Camera-type eye (tissue), 1 donor: ENCODE measurements around the gene PREB. TPM values are rescaled to one million over a fixed set of nuclear protein-coding genes. Genes with fewer than 3 reads are reported as not detected.

ENCODE experiments used
- total RNA-seq: library from RNA; depleted of rRNA; stranded (reverse); fragments of >200 nt; gene quantifications from one replicate; pipeline ENCODE4 v1.2.3, GENCODE V29; 2014

Gene PREB, protein sequence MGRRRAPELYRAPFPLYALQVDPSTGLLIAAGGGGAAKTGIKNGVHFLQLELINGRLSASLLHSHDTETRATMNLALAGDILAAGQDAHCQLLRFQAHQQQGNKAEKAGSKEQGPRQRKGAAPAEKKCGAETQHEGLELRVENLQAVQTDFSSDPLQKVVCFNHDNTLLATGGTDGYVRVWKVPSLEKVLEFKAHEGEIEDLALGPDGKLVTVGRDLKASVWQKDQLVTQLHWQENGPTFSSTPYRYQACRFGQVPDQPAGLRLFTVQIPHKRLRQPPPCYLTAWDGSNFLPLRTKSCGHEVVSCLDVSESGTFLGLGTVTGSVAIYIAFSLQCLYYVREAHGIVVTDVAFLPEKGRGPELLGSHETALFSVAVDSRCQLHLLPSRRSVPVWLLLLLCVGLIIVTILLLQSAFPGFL
- total RNA-seq: 41.9 TPM

DNA sequence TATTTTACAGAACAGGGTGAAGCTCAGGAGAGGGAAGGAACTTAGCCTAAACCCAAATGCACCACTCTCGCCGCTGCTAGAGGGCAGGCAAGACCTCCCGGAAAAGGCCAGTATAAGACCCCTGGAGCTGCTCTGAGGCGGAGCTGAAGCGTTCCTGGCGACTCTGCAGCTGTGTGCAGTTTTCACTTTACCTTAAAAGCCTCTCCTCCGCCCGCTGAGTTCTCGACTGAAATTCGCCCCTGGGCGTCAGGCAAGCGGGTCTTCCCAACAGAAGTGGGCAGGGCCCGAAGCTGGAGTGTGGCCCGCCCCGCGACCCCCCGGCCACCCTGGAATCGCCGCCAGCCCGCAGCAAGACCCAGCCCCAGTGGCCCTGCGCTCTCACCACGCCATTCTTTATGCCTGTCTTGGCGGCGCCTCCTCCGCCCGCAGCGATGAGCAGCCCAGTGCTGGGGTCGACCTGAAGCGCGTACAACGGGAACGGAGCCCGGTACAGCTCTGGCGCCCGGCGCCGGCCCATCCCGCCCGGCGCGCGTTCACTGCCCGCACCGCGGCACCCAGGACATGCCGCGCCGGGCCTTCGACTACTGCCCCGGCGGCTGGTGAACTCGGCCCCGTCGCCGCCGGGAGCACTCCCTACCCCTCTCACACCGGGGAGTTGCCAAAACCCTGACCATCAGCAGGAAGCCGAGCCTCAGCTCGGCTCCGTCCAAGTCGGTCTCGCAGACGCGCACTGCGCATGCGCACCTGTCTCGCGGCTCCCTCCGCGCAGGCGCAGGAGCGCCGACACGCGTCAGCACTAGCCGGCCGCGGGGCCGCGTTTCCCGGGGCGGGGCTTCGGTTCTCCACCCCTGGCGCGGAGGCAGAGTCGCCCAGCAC, at the start of gene PREB:
Gene PREB (minus strand): TSS at position 732 of the 876 bp plus-strand sequence. CDS start 215 bp downstream, at position 517.

GRCh38 chr2:27148801-27149439, 14.5 kb upstream of the PREB start, which contains the start of gene TCF23:
TSS of gene TCF23 (plus strand) at chr2:27149004. CDS start at chr2:27149134, 130 bp downstream.

DNA sequence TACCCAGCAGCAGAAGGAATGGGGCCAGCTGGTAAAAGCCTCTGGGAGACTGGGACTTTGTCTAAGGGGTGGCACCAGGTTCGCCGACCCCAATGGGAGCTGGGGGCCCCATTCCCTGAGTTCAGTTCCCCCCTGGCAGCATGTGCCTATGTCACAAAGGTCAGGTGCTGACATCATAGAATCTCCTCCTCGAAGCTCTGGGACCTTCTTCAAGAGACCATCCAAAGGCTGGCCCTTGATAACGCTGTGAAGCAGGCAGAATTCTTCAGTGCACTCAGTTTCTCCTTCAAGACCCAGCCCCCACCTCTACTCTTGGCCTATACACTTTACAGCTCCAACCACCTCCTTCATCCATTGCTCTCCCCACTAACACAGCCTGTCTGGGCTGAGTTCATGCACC, 4.9 kb upstream of the PREB start, which contains the start of gene PRR30:
Gene PRR30 (minus strand): TSS at position 101 of the 400 bp plus-strand sequence. CDS start 1,081 bp downstream, outside the sequence.

GRCh38 chr2:27123302-27124150, 10.9 kb downstream of the PREB start, which contains the start of gene ABHD1:
TSS of gene ABHD1 (plus strand) at chr2:27123815. CDS start at chr2:27123949, 134 bp downstream.

GRCh38 chr2:27118525-27119329, 15.7 kb downstream of the PREB start, which contains the start of gene CGREF1:
TSS of gene CGREF1 (minus strand) at chr2:27119128. CDS start at chr2:27104366, 14,762 bp downstream.

DNA sequence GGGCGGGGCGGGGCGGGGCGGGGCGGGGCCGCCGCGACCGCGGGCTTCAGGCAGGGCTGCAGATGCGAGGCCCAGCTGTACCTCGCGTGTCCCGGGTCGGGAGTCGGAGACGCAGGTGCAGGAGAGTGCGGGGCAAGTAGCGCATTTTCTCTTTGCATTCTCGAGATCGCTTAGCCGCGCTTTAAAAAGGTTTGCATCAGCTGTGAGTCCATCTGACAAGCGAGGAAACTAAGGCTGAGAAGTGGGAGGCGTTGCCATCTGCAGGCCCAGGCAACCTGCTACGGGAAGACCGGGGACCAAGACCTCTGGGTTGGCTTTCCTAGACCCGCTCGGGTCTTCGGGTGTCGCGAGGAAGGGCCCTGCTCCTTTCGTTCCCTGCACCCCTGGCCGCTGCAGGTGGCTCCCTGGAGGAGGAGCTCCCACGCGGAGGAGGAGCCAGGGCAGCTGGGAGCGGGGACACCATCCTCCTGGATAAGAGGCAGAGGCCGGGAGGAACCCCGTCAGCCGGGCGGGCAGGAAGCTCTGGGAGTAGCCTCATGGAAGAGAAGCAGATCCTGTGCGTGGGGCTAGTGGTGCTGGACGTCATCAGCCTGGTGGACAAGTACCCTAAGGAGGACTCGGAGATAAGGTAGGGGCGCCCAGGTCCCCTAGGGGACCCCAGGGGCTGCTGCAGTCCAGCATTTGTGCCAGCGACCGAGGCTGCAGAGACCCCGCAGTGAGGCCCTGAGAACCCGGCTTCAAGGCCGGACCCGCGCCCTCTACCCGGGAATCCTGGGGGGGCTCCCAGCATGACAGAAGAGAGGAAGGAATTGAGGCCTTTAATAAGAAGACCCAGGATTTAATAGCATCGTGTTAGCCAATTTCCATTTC, 47.5 kb downstream of the PREB start, which contains the start of gene KHK:
Gene KHK (plus strand): TSS at position 49 of the 870 bp plus-strand sequence. CDS start 488 bp downstream, at position 537.

Other genes starting within 250 kb of the PREB start
- gene MAPRE3, start 164.0 kb downstream of the PREB start, total RNA-seq: 21.6 TPM
- gene TMEM214, start 101.7 kb downstream of the PREB start, total RNA-seq: 61.0 TPM
- gene AGBL5, start 83.0 kb downstream of the PREB start, total RNA-seq: 19.0 TPM
- gene OST4, start 63.0 kb downstream of the PREB start, total RNA-seq: 272 TPM
- 72.2 TPM for gene EMILIN1, start 56.0 kb downstream of the PREB start, total RNA-seq
- gene KHK, start 47.9 kb downstream of the PREB start, total RNA-seq: 2.5 TPM
- gene CGREF1, start 15.5 kb downstream of the PREB start, total RNA-seq: 12.1 TPM
- 0.49 TPM for gene ABHD1, start 10.8 kb downstream of the PREB start, total RNA-seq
- gene PRR30, start 4.8 kb upstream of the PREB start, total RNA-seq: not detected
- 0.11 TPM for gene TCF23, start 14.4 kb upstream of the PREB start, total RNA-seq
- 102 TPM for gene ATRAID, start 77.4 kb upstream of the PREB start, total RNA-seq
- 40.4 TPM for gene SLC5A6, start 77.6 kb upstream of the PREB start, total RNA-seq
- 34.4 TPM for gene CAD, start 82.7 kb upstream of the PREB start, total RNA-seq
- 0.27 TPM for gene SLC30A3, start 128.4 kb upstream of the PREB start, total RNA-seq
- gene DNAJC5G, start 140.8 kb upstream of the PREB start, total RNA-seq: not detected
- gene TRIM54, start 147.8 kb upstream of the PREB start, total RNA-seq: 4.7 TPM
- 4.7 TPM for gene UCN, start 173.8 kb upstream of the PREB start, total RNA-seq
- 62.5 TPM for gene MPV17, start 188.5 kb upstream of the PREB start, total RNA-seq
- 46.5 TPM for gene GTF3C2, start 222.1 kb upstream of the PREB start, total RNA-seq
- gene EIF2B4, start 235.7 kb upstream of the PREB start, total RNA-seq: 30.0 TPM
- 72.6 TPM for gene SNX17, start 236.0 kb upstream of the PREB start, total RNA-seq
- 11.6 TPM for gene ZNF513, start 246.1 kb upstream of the PREB start, total RNA-seq